Omental fat pad (tissue), 4 donors: Measurements from ENCODE around the gene OXA1L. TPM values are rescaled to one million over a fixed set of nuclear protein-coding genes. Genes with fewer than 3 reads are reported as not detected.

Experiments
- ATAC-seq: fragments of 150-250 bp; one replicate; pipeline ENCODE4 v1.9.1; 2016; ENCODE audit warnings: mild to moderate bottlenecking, moderate library complexity; ENCODE audit not compliant: low FRiP score
- DNase-seq: peaks from one replicate; pipeline ENCODE4 v3.0.0-alpha.2; 2019; ENCODE audit warnings: low spot score
- small RNA-seq: library from RNA; depleted of rRNA; stranded (forward); fragments of <200 nt; gene quantifications from one replicate; pipeline ENCODE3, GENCODE V24; 2016
- total RNA-seq, 4 donors: library from RNA; depleted of rRNA; stranded (reverse); fragments of >200 nt; gene quantifications; one replicate each; pipeline ENCODE4 v1.1.0, GENCODE V29; 2016
- TF ChIP-seq, protein P1 (sequence below), 3 donors: fragments of 450-650 bp; IDR thresholded peaks; one replicate each; pipeline ENCODE4 v1.5.1; 2016 to 2017; ENCODE audit warnings: antibody characterized with exemption in 3 of 3, mild to moderate bottlenecking in 3 of 3, moderate library complexity in 2 of 3

OXA1L gene
- total RNA-seq, 4 donors from 2014 or later: 73.3 to 100 (median 98.6) TPM

DNA sequence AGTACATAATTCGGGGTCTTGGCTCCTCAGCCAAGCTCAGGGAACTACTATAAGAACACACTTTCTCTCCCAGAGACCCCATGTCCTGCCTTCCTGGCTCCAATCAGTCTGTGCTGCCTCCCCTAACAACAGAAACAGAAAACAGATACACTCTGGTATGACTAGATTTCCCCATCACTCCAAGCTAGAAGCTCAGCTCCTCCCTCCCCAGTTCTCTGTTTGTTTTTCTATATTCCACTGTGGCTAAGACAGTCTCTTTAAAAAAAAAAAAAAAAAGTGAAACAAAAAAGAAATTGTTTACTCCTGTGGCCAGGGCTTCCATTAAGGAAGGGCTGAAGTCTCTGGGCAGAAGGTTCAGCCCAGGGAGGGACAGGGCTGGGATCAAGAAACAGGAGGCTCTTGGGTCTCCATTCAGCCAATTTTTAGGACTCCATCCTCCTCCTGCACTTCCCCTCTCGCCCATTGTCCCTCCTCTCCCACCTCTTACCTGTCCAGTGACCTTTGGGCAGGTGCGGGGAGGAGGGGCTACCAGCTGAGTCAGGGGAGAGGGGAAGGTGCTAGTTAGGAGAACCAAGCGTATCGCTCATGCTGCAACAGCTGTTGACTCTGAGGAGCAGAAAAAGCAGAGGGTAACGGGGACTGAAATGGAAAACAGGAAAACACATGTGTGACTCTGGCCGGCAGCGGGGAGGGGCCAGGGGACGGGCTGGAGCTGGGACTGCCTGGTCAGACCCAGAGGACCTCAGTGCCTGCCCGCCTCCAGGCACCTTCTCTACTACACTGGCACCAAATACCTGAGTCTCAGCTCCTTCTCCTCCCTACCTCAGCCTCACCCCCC is 52.9 kb downstream of the OXA1L start:
- TF ChIP-seq, protein P1, sequence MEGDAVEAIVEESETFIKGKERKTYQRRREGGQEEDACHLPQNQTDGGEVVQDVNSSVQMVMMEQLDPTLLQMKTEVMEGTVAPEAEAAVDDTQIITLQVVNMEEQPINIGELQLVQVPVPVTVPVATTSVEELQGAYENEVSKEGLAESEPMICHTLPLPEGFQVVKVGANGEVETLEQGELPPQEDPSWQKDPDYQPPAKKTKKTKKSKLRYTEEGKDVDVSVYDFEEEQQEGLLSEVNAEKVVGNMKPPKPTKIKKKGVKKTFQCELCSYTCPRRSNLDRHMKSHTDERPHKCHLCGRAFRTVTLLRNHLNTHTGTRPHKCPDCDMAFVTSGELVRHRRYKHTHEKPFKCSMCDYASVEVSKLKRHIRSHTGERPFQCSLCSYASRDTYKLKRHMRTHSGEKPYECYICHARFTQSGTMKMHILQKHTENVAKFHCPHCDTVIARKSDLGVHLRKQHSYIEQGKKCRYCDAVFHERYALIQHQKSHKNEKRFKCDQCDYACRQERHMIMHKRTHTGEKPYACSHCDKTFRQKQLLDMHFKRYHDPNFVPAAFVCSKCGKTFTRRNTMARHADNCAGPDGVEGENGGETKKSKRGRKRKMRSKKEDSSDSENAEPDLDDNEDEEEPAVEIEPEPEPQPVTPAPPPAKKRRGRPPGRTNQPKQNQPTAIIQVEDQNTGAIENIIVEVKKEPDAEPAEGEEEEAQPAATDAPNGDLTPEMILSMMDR (IDR thresholded peaks at IDR 0.05): no peak
- no peak for DNase-seq
- ATAC-seq: peak; percentile 17

DNA sequence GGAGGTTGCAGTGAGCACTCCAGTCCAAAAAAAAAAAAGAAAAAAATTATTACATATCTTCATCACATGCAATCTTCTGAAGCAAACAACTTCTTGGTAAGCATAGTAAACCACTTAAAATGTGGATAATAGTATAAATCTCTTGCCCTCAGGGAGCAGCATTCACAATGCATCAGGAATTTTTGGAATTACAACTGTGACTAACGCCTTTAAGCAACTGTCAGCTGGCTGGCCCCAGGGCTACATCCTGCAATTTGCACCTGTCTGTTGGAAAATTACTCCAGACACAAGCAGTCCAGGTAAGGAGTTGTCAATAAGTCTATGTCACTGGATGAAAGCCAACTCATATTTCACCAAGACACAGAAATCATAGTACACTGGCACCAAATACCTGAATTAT is 54.2 kb downstream of the OXA1L start:
- ATAC-seq: no peak
- DNase-seq: no peak
- TF ChIP-seq, protein P1 (IDR thresholded peaks at IDR 0.05): no peak

DNA sequence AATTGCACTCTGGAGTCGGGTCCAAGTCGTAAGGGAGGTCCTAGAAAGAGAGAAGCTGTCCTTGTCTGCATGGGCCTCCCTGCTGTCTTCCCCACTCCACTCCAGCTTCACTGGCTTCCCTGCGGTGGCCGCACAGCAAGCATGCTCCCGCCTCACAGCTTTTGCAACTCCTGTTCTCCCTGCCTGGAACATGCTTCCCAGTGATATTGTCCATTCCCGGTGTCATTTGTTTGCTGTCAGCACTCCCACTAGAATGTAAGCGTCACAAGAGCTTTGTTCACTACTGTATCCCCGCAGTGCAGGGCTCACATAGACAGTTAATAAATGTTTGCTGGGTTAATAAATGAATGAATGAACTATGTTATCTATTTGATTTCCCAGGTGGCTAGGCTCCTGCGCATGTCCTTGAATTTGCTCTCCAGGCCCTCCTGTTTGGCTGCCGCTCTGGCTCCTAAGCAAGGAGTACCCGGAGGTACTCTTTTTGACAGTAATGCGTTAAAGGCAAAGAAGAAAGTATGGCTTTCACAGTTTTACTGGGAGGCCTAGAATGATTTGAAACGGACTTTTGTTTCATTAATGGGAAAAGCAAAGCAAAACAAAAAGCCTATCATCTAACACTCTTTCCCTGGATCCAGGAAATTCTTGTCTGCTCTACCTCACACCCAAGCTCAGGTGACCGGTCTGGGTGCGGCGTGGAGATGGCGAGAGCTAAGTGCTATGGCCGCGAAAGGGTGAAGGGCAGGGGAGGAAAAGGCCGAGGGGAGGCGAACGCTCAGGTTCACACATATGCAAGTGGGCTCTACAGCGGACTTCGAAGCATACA is 54.9 kb downstream of the OXA1L start:
- TF ChIP-seq, protein P1 (IDR thresholded peaks at IDR 0.05): no peak
- ATAC-seq (no peak), DNase-seq (no peak)

DNA sequence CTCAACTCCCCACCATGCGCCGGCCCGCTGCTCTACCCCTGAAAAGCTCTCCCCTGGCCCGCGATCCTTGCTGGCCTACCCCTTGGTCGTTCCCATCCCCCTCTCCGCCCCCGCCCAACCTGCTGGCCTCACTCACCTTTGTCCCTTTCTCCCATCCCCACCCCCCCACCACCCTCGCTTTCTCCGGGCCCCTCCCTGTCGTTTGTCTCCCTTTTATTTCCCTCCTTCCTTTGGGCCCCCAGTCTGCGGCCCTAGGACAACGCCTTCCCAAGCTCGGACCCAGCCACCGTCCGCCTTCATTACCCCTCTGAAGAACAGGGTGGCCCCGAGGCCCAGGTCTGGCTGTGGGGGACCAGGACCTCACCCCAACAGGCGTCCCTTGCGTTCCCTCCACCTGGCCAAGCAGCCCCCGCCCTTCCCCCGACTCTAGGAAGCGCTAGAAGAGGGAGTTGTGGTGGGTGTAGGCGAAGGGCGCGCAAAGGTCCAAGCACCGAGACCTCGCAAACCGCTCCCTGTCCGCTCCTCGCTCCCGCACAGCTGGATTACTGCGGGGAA is 55.6 kb downstream of the OXA1L start:
- TF ChIP-seq, protein P1 (IDR thresholded peaks at IDR 0.05): no peak
- ATAC-seq: no peak
- DNase-seq: no peak

Small RNA genes within 50 kb of the gene (small RNA-seq; reads per million reads assigned to genes)
- gene RF00588: not detected

Other genes starting within 250 kb of the OXA1L start
- gene DAD1, start 177.5 kb upstream of the OXA1L start, total RNA-seq: 100 to 1,000 TPM; 156 to 272 (median 244) TPM
- gene ABHD4, start 168.4 kb upstream of the OXA1L start, total RNA-seq: 10 to 100 TPM; 14.9 to 33.5 (median 21.1) TPM
- not detected for gene OR6J1, start 122.3 kb upstream of the OXA1L start, total RNA-seq
- gene SLC7A7, start 48.7 kb downstream of the OXA1L start, total RNA-seq: 10 to 100 TPM; 52.0 to 72.3 (median 64.0) TPM
- 10 to 100 TPM; 15.9 to 55.1 (median 37.7) TPM for gene MRPL52, start 63.2 kb downstream of the OXA1L start, total RNA-seq
- gene MMP14, start 69.9 kb downstream of the OXA1L start, total RNA-seq: 100 to 1,000 TPM; 108 to 208 (median 166) TPM
- 100 to 1,000 TPM in 2 of 4 donors, 10 to 100 TPM in 2; 73.5 to 125 (median 96.6) TPM for gene LRP10, start 105.1 kb downstream of the OXA1L start, total RNA-seq
- 1 to 10 TPM in 2 of 4 donors, under 1 TPM in 2; 0.24 to 3.3 (median 1.0) TPM for gene REM2, start 116.5 kb downstream of the OXA1L start, total RNA-seq
- gene RBM23, start 152.5 kb downstream of the OXA1L start, total RNA-seq: 100 to 1,000 TPM in 2 of 4 donors, 10 to 100 TPM in 2; 48.7 to 127 (median 85.9) TPM
- 10 to 100 TPM; 38.8 to 54.9 (median 49.6) TPM for gene PRMT5, start 162.7 kb downstream of the OXA1L start, total RNA-seq
- 10 to 100 TPM; 27.0 to 84.8 (median 32.0) TPM for gene HAUS4, start 190.4 kb downstream of the OXA1L start, total RNA-seq
- gene AJUBA, start 215.9 kb downstream of the OXA1L start, total RNA-seq: 10 to 100 TPM in 2 of 4 donors, 1 to 10 TPM in 2; 4.0 to 13.4 (median 9.9) TPM
- 10 to 100 TPM in 1 of 4 donors, 1 to 10 TPM in 3; 6.0 to 12.2 (median 8.4) TPM for gene C14orf93, start 243.5 kb downstream of the OXA1L start, total RNA-seq